Measurements from ENCODE around the gene TXNDC9.
A peak's percentile ranks its signal among the peaks of the same experiment; 100 is the strongest.
"Not testable (repeated sequence)": the region's sequence is repeated elsewhere in the genome, so short reads cannot be mapped to it uniquely, and the experiment has no call there.

The TXNDC9 gene

GRCh38 chr2:99325384-99325783 is 10.7 kb downstream of the TXNDC9 start:
- DNase-seq (ENCODE audit: low spot score) = no peak

- not testable (repeated sequence) for DNase-seq (ENCODE audit: low spot score)
Observed at GRCh38 chr2:99317873-99318200, 18.3 kb downstream of the TXNDC9 start.

- no peak for DNase-seq (ENCODE audit: low spot score)
Observed at GRCh38 chr2:99317161-99317872, 18.8 kb downstream of the TXNDC9 start.

GRCh38 chr2:99301097-99301496 is 35.0 kb downstream of the TXNDC9 start, which contains the start of gene LYG1:
Gene LYG1 (minus strand): TSS chr2:99301197. CDS start chr2:99295670, 5,527 bp downstream.
- not testable (repeated sequence) for DNase-seq (ENCODE audit: low spot score)

GRCh38 chr2:99299580-99299979 is 36.6 kb downstream of the TXNDC9 start:
- no peak for DNase-seq (ENCODE audit: low spot score)

GRCh38 chr2:99297994-99298393 is 38.1 kb downstream of the TXNDC9 start:
- DNase-seq (ENCODE audit: low spot score) = peak; percentile 20

GRCh38 chr2:99285526-99285925 is 50.6 kb downstream of the TXNDC9 start:
- no peak for DNase-seq (ENCODE audit: low spot score)

GRCh38 chr2:99279969-99280695 is 56.0 kb downstream of the TXNDC9 start:
- no peak for DNase-seq (ENCODE audit: low spot score)

- DNase-seq (ENCODE audit: low spot score) = peak; percentile 85
Observed at GRCh38 chr2:99278793-99279291, 57.3 kb downstream of the TXNDC9 start.

- DNase-seq (ENCODE audit: low spot score) = not testable (repeated sequence)
Observed at GRCh38 chr2:99278195-99278765, 57.9 kb downstream of the TXNDC9 start.

GRCh38 chr2:99275882-99276281 is 60.3 kb downstream of the TXNDC9 start:
- DNase-seq (ENCODE audit: low spot score) = no peak

Measured in AG20443 (cell line).